Adrenal gland (tissue), 12 donors: ENCODE data around the gene SLC18B1. TPM values are rescaled to one million over a fixed set of nuclear protein-coding genes. Genes with fewer than 3 reads are reported as not detected.

Experiments used
- DNase-seq, 7 donors: peaks; one replicate each; pipeline ENCODE4 v3.0.0-alpha.2; 2019 to 2020
- H3K27ac ChIP-seq, 5 donors: fragments of 200-600 bp; sonication (generic) in 4 of 5; 1 replicate in 3 of 5; 2 replicates in 2 of 5; pipeline versions ENCODE4 v1.5.1 to v1.8.0; 2016 to 2020; ENCODE audit warnings: mild to moderate bottlenecking in 1 of 5
- H3K27me3 ChIP-seq: fragments of 200-600 bp; 2 replicates; pipeline ENCODE4 v1.8.0; 2021
- H3K36me3 ChIP-seq, 2 donors: fragments of 200-600 bp; replicated peaks in 1 of 2; 1 replicate in 1 of 2; 2 replicates in 1 of 2; pipeline versions ENCODE4 v1.5.1 to v1.8.0; 2018 to 2022
- H3K4me1 ChIP-seq, 2 donors: fragments of 200-600 bp; replicated peaks in 1 of 2; 1 replicate in 1 of 2; 2 replicates in 1 of 2; pipeline versions ENCODE4 v1.5.1 to v1.8.0; 2018 to 2021
- H3K4me3 ChIP-seq, 4 donors: fragments of 200-600 bp; sonication (generic) in 3 of 4; one replicate each; pipeline ENCODE4 v1.5.1; 2016 to 2018
- H3K9me3 ChIP-seq, 3 donors: fragments of 200-600 bp; sonication (generic) in 1 of 3; replicated peaks in 1 of 3; 1 replicate in 2 of 3; 2 replicates in 1 of 3; pipeline versions ENCODE4 v1.5.1 to v1.8.0; 2016 to 2021
- POLR2A ChIP-seq, 2 donors: fragments of 450-650 bp; IDR thresholded peaks; one replicate each; pipeline ENCODE4 v1.6.1; 2017; ENCODE audit warnings: antibody characterized with exemption in 2 of 2, mild to moderate bottlenecking in 2 of 2, moderate library complexity in 1 of 2
- WGBS, 4 donors: extraction: QIAGEN DNeasy Blood & Tissue Kit in 2 of 4; methylation state at CpG; one replicate each; pipeline versions ENCODE4 v1.1.5 to v1.1.7; 2013 to 2017; 5-methylcytosine and 5-hydroxymethylcytosine counted together
- intact Hi-C, 2 donors: fragments of 100-400 bp; cut with DNase I; formaldehyde crosslinking; loops; one replicate each; pipeline versions ENCODE4 v1.14.1 to v1.15.0; 2022 to 2023
- polyA plus RNA-seq, 3 donors: library from polyadenylated mRNA; stranded (reverse); fragments of 200-250 nt in 2 of 3; fragments of 350-450 nt in 1 of 3; fragmentation: Illumina TruSeq in 1 of 3; extraction: RNeasy Lipid Tissue Mini Kit (QIAGEN cat#74804) in 1 of 3; gene quantifications; one replicate each; pipeline ENCODE4 v1.2.3, GENCODE V29; 2013 to 2014
- total RNA-seq, 9 donors: library from RNA; depleted of rRNA in 4 of 9; stranded (reverse); fragments of >200 nt in 4 of 9; fragments of 120-200 nt in 1 of 9; fragmentation: NEBNext Ultra II Directional in 1 of 9; extraction: Animal tissue kit (Norgen Biotek cat#: 25700) in 1 of 9; gene quantifications; one replicate each; pipeline versions ENCODE4 v1.1.0 to v1.2.4, GENCODE V29; 2013 to 2023
- TF ChIP-seq, protein P1 (sequence below), 6 experiments: fragments of 450-650 bp in 4 of 6; fragments of 200-600 bp in 2 of 6; sonication (generic) in 1 of 6; IDR thresholded peaks; 1 replicate in 5 of 6; 2 replicates in 1 of 6; pipeline versions ENCODE4 v1.5.1 to v1.8.0; 2016 to 2021; ENCODE audit warnings: antibody characterized with exemption in 6 of 6, mild to moderate bottlenecking in 2 of 6, moderate library complexity in 1 of 6
- donor health status: healthy with polysubstance abuse.
- donor health status: Bipolar disorder and iron deficiency.
- donor health status: DM: yes; HTN: yes; CAD: no.
- donor health status: DM: no; HTN: no; CAD: no.
- donor health status: DM: no; HTN: no; CAD: no.
- donor health status: DM: yes; HTN: yes; CAD: no.

SLC18B1 gene
- total and polyA plus RNA-seq, 12 donors = 8.7 to 32.8 (median 14.0) TPM

DNA sequence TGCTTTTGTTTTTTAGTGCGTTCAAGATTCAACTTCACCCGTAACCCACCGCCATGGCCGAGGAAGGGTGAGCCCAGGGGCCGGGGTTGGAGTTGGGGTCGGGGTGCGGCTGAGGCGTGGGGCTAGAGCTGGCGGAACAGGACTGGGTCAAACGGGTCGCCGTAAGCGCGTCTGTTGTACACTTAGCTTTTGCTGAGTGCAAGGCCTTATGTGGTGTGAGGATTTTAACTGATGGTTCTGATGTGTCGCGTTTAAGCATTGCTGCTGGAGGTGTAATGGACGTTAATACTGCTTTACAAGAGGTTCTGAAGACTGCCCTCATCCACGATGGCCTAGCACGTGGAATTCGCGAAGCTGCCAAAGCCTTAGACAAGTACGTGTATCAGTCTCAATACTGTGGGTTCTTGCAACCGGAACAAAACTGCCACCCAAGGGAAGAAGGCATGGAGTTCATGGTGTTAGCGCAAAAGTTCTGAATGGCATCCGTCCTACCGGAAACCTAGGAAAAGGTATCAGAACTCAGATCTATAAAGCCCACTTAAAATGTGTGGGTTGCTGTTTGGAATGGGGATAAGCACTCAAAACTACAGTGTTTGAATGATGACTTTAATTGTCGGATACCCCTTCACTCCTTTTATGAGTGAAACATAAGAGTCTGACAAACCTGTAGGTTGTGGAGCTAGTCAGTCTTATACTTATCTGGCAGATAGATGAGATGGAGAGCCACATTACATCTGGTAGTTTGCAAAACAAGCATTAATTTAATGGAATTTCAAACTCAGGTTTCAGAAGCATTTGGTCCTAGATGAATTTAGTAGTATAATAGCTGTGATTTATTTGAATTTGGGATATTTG is 16.5 kb upstream of the SLC18B1 start:
- peak in 3 of 7 donors; percentile 21 to 63 (median 23) for DNase-seq
- Histone ChIP-seq H3K9me3 (no peaks in the 10 kb centered on the region), H3K36me3 (peaks cover 0 to 45% of the 10 kb centered on the region in 2 donors), H3K27ac (peak overlapping the region in 4 of 5 donors; percentile 47 to 86 (median 61)), H3K27me3 (no peaks in the 10 kb centered on the region), H3K4me3 (peak overlapping the region in 3 of 4 donors; percentile 6 to 86 (median 69)), H3K4me1 (peaks cover 15 to 34% of the 10 kb centered on the region in 2 donors)
- intact Hi-C loops = no loop called here
- TF ChIP-seq POLR2A (IDR thresholded peaks at IDR 0.05) = no peak
- TF ChIP-seq, protein P1, sequence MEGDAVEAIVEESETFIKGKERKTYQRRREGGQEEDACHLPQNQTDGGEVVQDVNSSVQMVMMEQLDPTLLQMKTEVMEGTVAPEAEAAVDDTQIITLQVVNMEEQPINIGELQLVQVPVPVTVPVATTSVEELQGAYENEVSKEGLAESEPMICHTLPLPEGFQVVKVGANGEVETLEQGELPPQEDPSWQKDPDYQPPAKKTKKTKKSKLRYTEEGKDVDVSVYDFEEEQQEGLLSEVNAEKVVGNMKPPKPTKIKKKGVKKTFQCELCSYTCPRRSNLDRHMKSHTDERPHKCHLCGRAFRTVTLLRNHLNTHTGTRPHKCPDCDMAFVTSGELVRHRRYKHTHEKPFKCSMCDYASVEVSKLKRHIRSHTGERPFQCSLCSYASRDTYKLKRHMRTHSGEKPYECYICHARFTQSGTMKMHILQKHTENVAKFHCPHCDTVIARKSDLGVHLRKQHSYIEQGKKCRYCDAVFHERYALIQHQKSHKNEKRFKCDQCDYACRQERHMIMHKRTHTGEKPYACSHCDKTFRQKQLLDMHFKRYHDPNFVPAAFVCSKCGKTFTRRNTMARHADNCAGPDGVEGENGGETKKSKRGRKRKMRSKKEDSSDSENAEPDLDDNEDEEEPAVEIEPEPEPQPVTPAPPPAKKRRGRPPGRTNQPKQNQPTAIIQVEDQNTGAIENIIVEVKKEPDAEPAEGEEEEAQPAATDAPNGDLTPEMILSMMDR (IDR thresholded peaks at IDR 0.05) = no peak
- WGBS, 4 donors = 0 to 1% (median 1%) methylated on average over 11 to 27 of the region's 27 CpGs

DNA sequence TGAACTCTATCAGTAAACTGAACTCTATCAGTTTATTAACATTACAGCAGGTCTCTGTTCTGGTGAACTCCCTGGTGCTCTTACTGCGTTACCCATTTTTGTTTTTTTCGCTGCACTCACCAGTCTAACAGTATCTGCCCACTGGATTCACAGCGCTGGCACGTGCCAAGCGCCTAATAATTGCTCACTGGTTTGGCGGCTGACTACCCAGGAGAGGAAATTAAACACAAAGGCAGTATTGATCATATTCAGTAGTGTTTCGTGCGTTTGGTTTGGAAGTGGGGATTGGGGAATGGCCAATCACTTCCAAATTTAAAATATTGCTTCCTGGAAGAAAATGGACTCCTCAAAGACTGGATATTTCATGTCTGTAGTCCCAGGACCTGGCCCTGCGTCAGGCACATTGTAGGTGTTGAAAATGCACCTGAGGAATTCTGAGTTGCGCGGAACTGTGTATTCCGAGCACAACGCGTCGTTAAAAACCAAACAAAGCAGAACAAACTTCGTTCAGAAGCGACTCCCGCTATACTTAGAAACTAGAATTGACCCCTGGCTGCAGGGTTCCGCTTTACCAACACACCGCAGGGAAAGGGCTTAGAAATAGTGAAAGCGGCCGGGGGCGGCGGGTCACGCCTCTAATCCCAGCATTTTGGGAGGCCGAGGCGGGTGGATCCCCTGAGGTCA is 14.9 kb upstream of the SLC18B1 start:
- DNase-seq = peak; percentile 38 to 67 (median 52)
- Histone ChIP-seq H3K9me3 (no peaks in the 10 kb centered on the region), H3K27me3 (no peaks in the 10 kb centered on the region), H3K36me3 (peaks cover 0 to 31% of the 10 kb centered on the region in 2 donors), H3K4me1 (peaks cover 15 to 35% of the 10 kb centered on the region in 2 donors), H3K4me3 (peak overlapping the region; percentile 17 to 89 (median 84)), H3K27ac (peak overlapping the region; percentile 86 to 93 (median 91))
- intact Hi-C loops = no loop called here
- WGBS, 4 donors = 0 to 1% (median 1%) methylated on average over 27 of the region's 27 CpGs
- TF ChIP-seq, protein P1 (IDR thresholded peaks at IDR 0.05) = peak in 1 of 6 experiments; percentile 6
- TF ChIP-seq POLR2A (IDR thresholded peaks at IDR 0.05) = peak in 1 of 2 donors; percentile 65

DNA sequence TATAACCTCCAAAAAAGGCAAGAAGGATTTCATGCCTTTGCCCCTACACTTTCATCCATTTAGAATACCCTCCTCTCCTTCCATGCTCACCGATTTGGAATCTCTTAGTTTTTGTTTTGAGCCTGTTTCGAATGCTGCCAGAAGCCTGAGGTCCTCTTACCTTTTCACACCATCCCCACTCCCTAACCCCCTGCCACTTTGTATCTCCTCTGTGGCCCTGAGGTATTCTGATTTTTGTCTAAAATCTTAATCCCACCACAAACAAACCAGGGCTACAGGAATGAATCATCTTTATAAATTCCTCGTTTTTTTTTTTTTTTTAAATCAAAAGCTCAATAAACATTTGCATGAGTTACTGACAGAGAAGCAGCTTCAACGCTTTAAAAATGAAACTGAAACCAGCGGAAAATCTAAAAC is 14.3 kb upstream of the SLC18B1 start:
- Histone ChIP-seq H3K27me3 (no peaks in the 10 kb centered on the region), H3K4me1 (peaks cover 15 to 38% of the 10 kb centered on the region in 2 donors), H3K9me3 (no peaks in the 10 kb centered on the region), H3K4me3 (peak overlapping the region; percentile 17 to 86 (median 70)), H3K36me3 (peaks cover 0 to 25% of the 10 kb centered on the region in 2 donors), H3K27ac (peak overlapping the region; percentile 86 to 93 (median 91))
- WGBS, 4 donors = 1% methylated on average over 5 of the region's 5 CpGs
- TF ChIP-seq, protein P1 (IDR thresholded peaks at IDR 0.05) = no peak
- no peak for TF ChIP-seq POLR2A (IDR thresholded peaks at IDR 0.05)
- no peak for DNase-seq
- intact Hi-C loops = no loop called here

DNA sequence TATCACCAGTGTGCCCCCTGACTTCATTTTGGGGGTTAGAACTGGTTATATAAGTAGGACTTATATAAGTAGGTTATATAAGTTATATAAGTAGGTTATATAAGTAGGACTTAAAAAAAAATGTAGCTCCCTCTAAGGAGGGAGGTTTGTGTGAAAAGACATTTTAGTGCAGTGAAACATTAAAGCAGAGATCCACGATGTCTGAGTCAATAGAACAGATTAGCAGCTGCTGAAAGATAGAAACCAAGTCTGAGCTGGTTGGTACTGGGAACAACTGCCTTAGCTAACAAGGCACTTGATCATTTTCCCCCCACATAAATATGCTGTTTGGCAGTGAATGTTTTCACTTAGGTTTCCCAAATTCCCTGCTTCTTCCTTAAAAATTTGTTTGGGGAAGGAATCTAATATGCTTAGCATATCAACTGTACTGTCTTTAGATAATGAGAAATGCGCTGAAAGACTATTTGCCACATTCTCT is 13.9 kb upstream of the SLC18B1 start:
- Histone ChIP-seq H3K36me3 (peaks cover 0 to 20% of the 10 kb centered on the region in 2 donors), H3K27me3 (no peaks in the 10 kb centered on the region), H3K4me1 (peaks cover 15 to 38% of the 10 kb centered on the region in 2 donors), H3K4me3 (peak overlapping the region in 3 of 4 donors; percentile 17 to 86 (median 83)), H3K27ac (peak overlapping the region; percentile 43 to 93 (median 91)), H3K9me3 (no peaks in the 10 kb centered on the region)
- DNase-seq = no peak
- intact Hi-C loops = no loop called here
- 9 to 21% (median 16%) methylated on average over 2 of the region's 2 CpGs for WGBS, 4 donors
- no peak for TF ChIP-seq POLR2A (IDR thresholded peaks at IDR 0.05)
- TF ChIP-seq, protein P1 (IDR thresholded peaks at IDR 0.05) = no peak
